Right renal pelvis (tissue), 4 donors: ENCODE measurements around the gene BRSK2. TPM values are rescaled to one million over a fixed set of nuclear protein-coding genes. Genes with fewer than 3 reads are reported as not detected.
"Not testable (repeated sequence)": the region's sequence is repeated elsewhere in the genome, so short reads cannot be mapped to it uniquely, and the experiment has no call there.

Experiments
- DNase-seq, 4 donors: peaks; one replicate each; pipeline ENCODE4 v3.0.0-alpha.2; 2013; ENCODE audit warnings: low read depth in 4 of 4, low spot score in 3 of 4, missing footprints in 1 of 4
- polyA plus RNA-seq, 4 donors: library from polyadenylated mRNA; unstranded; fragments of 120-200 nt; gene quantifications; one replicate each; pipeline ENCODE4 v1.2.1, GENCODE V29; 2013; ENCODE audit not compliant: insufficient read length in 4 of 4

Gene BRSK2
- polyA plus RNA-seq, 4 donors: 0.26 to 1.1 (median 0.46) TPM

DNA sequence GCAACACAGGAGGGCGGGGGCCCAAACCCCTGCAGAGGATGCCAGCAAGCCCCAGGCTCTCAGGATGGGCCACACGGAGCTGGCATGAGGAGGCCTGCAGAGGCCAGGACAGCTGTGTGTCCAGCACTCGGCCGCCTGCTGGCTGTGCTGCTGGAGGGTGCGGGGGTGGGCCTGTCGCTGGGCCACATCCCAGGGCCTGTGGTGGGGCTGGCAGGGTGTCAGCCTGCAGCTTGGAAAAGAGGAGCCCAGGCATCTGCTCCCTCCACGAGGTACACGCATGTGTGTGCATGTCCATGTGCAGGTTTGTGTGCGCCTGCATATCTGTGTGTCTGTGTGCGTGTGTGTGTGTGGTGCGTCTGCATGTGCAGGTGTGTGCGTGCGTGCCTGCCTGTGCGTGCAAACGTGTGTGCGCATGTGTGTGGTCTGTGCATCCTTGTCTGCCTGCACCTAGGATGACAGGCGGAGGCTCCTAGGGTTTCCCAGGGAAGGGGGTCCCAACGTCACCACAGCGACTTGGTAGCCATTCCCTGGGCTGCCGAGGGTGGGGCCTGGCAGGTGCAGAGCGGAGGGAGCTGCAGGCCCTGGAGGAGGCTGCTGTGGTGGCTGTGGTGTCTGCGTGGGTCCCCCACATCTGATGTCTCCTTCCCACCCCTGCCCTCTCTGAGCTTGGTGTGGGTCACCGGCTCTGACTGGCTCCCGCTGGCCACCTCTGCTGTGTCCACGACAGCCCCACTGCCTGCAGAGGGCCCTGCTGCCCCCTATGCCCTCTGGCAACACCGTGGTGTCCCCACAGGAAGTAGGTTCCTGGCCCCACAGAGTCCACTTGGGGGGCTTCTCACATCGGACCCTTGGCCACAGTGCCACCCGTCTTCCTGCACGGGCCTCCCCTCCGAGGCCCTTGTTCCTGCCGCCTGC is 17.1 kb downstream of the BRSK2 start:
- DNase-seq: no peak

GRCh38 chr11:1407668-1408067 is 17.9 kb downstream of the BRSK2 start:
- no peak for DNase-seq

DNA sequence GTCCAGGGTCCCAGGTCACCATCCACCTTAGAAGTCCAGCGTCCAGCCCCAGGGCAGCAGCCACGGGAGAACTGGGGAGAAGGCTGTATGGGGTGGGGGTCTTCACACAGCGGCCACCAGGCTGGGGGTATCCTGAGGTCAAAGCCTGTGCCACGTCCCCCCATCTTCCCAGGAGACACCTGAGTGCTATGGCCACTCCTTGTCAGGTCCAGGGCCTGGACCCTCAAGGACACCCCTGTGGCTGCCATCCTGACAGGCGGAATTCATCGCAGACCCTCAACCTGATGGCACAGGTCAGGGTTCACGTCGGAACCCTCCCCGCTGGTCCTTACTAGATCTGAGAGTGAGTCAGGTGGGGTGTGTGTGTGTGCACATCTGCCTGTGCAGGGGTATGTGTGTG is 18.6 kb downstream of the BRSK2 start:
- DNase-seq: no peak

- no peak for DNase-seq
Measured at GRCh38 chr11:1409108-1409851, 19.5 kb downstream of the BRSK2 start.

DNA sequence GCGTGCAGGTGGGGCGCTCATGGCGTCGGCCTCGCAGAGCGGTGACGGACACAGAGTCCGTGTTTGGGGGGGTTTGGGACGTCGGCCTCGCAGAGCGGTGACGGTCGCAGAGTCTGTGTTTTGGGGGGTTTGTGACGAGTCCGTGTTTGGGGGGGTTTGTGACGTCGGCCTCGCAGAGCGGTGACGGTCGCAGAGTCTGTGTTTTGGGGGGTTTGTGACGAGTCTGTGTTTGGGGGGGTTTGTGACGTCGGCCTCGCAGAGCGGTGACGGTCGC is 20.1 kb downstream of the BRSK2 start:
- DNase-seq: not testable (repeated sequence)

DNA sequence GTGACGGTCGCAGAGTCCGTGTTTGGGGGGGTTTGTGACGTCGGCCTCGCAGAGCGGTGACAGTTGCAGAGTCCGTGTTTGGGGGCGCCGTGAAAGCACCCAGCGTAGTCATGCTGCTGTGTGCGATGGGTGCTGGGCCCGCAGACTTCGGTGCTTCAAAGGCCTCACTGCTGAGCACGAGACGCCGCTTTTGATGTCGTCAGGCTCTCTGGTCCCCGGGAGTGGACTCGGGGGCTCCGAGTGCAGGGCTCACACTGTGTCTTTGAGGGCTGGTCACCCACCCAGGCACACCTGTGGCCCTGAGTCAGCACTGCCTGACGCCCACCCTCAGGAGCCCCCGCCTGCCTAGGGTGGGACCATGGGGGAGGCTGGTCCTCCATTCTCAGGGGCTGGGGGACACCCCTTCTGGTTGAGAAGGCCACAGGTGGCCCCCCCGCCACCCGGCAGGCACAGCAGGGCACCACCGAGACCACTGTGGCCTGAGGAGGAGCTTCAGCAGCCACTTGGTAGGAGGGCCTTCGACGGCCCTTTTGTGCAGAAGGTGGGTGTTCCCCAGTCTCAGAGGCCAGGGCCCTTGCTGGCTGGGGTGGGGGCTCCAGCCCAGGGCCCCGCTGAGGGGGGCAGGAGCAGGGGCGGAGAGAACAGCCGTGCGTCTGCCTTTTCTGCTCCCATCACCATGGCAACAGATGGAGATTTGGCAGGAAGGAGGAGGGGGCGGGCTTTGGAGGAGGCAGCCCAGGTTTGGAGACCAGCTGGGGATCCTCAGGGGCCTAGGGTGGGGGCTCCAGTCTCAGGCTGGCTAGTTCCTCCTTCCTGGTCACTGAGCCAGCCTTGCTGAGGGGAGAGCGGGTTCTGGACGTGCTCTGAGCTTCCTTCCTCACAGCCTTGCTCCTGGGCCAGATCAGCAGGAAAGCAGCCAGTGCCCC is 20.9 kb downstream of the BRSK2 start:
- DNase-seq: peak; percentile 48 to 69 (median 60)

GRCh38 chr11:1411301-1411700 is 21.6 kb downstream of the BRSK2 start:
- DNase-seq: no peak

DNA sequence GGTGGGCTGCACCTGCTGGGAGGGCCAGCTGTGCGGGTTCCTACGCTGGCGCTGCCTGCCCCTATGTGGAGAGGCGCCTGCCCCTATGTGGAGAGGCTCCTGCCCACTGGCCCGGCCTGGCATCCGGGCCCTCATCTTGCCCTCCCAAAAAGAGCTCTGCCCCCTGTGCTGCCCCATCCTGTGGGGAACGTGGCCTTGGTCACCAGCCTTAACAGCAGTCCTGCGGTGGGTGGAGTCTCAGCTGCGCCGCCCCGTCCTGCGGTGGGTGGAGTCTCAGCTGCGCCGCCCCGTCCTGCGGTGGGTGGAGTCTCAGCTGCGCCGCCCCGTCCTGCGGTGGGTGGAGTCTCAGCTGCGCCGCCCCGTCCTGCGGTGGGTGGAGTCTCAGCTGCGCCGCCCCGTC is 22.0 kb downstream of the BRSK2 start:
- DNase-seq: not testable (repeated sequence)

DNA sequence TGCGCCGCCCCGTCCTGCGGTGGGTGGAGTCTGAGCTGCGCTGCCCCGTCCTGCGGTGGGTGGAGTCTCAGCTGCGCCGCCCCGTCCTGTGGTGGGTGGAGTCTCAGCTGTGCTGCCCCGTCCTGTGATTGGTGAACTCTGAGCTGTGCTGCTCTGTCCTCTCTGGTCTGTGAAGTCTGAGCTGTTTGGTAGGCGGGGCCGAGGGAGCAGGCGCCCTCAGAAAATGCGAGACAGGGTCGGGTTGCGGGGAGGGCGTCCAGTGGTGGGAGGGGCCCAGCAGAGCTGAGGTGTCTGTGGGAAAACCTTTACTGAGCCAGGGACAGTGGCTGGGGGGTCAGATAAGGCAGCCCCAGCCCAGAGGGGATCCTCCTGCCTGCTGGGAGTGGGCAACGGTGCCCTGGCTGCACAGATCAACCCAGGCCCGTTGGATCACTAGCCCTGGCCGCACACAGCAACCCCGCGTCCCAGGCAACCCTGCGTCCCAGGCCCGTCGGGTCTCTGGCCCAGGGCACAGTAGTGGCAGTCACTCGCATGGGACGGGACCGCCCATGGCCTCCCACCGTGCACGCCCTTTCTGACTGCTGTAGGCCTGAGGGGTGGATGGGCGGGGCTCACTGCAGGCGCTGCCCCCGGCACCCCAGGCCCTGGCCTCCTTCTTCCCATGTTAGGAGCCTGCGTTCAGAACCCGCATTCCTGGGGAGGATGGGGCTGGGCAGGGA is 22.8 kb downstream of the BRSK2 start:
- DNase-seq: no peak

- no peak for DNase-seq
Measured at GRCh38 chr11:1414650-1415049, 24.9 kb downstream of the BRSK2 start.

DNA sequence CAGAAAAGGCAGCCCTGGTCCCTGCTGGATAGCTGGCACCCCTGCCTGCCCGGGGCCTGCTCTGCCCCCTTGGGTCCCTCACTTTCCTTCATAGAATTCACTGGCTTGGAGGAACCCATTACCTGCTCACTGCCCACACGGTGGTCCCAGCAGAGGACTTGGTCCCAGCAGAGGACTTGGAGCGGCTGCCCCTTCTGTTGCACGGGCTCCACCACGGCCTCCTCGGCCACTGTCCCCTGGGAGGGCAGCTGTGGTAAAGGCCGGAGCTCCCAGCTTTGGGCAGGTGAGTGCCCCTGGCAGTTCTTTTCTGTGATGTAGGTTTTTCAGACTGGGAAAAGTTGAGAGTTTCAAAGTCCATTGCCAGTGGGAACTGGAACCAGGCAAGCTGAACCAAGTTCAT is 25.9 kb downstream of the BRSK2 start:
- DNase-seq: no peak

GRCh38 chr11:1418192-1418795 is 28.6 kb downstream of the BRSK2 start:
- DNase-seq: not testable (repeated sequence)

DNA sequence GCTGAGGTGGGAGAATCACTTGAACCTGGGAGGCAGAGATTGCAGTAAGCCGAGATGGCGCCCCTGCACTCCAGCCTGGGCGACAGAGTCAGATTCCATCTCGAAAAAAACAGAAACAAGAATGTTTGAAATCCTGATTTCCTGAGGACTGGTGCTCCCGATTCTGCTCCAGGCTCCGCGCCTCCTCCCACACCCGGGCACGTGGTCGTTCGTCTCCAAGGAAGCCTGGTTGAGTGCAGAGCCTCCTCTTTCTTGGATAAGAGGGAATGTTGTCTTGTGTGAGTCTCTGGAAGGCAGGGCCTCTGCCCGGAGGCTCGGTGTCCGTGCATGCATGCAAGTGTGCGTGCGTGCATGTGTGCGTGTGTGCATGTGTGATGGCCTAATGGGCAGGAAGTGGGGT is 30.1 kb downstream of the BRSK2 start:
- no peak for DNase-seq

- DNase-seq: no peak
Measured at GRCh38 chr11:1421291-1421690, 31.6 kb downstream of the BRSK2 start.

DNA sequence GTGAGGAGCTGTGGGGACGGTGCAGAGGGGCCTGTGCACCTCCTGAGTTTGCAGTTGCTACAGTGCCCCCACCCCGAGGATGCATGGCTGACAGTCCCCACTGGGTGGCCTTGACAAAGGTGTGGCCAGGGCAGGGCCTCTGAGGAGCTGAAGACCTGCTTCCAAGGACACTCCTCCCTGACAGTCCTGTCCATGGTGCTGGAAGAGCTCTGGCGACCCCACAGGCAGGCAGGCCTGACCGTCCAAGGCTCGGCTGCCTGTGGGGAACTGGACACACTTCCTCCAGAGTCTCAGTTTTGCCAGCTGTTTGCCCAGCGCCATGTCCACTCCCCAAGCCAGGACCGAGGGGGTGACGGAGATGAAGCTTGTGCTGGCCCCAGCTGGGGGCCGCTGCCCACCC is 32.7 kb downstream of the BRSK2 start:
- DNase-seq: no peak

GRCh38 chr11:1422981-1423380 is 33.2 kb downstream of the BRSK2 start:
- DNase-seq: no peak

DNA sequence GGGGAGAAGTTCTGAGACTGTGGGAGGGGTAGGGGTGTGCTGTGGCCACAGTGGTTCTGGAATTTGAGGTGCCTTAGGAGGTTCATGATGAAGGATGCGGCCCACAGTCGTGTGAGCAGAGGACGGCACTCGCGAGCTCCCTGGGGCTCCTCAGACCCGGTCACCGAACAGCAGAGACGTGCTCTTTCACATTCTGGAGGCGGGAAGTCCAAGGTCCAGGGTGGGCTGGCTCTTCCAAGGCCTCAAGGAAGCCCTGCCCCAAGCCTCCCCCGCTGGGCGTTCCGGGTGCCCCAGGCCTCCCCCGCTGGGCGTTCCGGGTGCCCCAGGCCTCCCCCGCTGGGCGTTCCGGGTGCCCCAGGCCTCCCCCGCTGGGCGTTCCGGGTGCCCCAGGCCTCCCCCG is 33.7 kb downstream of the BRSK2 start:
- not testable (repeated sequence) for DNase-seq

DNA sequence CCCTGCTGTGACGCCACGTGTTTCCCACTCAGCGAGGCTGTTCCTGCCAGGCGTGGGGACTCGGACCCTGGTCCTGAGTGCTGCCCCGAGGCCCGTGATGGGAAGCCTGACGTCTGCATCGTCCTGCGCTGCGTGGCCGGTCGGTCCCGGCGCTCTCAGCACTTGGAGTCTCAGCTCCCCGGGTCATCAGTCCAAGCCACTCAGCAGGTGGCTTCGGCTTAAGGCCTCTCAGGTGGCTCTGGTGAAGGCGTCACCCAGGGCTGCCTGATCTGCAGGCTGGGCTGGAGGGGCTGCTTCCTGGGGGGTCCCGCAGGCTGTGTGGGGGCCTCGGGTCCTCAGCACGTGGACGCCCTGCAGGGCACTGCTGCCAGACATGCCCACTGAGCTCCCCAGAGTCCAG is 35.3 kb downstream of the BRSK2 start:
- DNase-seq: no peak

DNA sequence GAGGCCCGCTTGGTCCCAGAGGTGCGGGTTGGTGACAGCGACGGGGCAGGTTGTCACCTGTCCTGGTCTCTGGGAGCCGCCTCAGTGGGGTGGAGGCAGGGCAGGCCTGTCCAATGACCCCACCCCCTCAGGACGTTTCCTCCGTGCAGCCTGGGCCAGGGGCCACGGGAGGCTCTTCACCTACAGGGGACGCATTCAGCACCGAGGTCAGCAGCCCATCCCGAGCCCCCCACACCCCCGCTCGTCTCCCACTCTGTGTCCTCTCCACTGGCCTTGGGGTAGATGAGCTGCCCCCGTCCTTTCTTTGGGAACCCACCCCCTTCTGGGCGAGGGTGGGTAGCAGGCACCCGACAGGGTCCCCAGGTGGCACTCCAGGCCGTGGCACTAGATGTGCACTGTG is 35.7 kb downstream of the BRSK2 start:
- no peak for DNase-seq

- DNase-seq: no peak
Measured at GRCh38 chr11:1428762-1429316, 39.1 kb downstream of the BRSK2 start.
